Keratinocyte (primary cell): ENCODE results near the gene IFRD2.

Experiments
- EZH2 ChIP-seq: IDR thresholded peaks from one replicate; pipeline ENCODE4 v1.6.1; 2012; ENCODE audit warnings: inconsistent platforms, mild to moderate bottlenecking, low read length, moderate library complexity
- TF ChIP-seq, protein P1 (sequence below), 3 experiments: IDR thresholded peaks in 1 of 3; conservative IDR thresholded peaks in 1 of 3; optimal IDR thresholded peaks in 1 of 3; 2 replicates in 2 of 3; 3 replicates in 1 of 3; pipeline versions ENCODE3 to v1.5.1; 2011; ENCODE audit warnings: low read length in 3 of 3, mild to moderate bottlenecking in 3 of 3, moderate library complexity in 2 of 3, control low read depth in 1 of 3, inconsistent platforms in 1 of 3; ENCODE audit not compliant: insufficient read depth in 2 of 3; ENCODE audit errors: extremely low read depth in 1 of 3

GRCh38 chr3:50245251-50245745 lies 46.9 kb downstream of the IFRD2 start:
- TF ChIP-seq, protein P1, sequence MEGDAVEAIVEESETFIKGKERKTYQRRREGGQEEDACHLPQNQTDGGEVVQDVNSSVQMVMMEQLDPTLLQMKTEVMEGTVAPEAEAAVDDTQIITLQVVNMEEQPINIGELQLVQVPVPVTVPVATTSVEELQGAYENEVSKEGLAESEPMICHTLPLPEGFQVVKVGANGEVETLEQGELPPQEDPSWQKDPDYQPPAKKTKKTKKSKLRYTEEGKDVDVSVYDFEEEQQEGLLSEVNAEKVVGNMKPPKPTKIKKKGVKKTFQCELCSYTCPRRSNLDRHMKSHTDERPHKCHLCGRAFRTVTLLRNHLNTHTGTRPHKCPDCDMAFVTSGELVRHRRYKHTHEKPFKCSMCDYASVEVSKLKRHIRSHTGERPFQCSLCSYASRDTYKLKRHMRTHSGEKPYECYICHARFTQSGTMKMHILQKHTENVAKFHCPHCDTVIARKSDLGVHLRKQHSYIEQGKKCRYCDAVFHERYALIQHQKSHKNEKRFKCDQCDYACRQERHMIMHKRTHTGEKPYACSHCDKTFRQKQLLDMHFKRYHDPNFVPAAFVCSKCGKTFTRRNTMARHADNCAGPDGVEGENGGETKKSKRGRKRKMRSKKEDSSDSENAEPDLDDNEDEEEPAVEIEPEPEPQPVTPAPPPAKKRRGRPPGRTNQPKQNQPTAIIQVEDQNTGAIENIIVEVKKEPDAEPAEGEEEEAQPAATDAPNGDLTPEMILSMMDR (optimal IDR thresholded peaks at IDR 0.05 in 1 of 3, IDR thresholded peaks at IDR 0.05 in 1 of 3, conservative IDR thresholded peaks at IDR 0.05 in 1 of 3; ENCODE audit: extremely low read depth in 1 of 3, insufficient read depth in 2 of 3, low read length in 3 of 3): no peak
- TF ChIP-seq EZH2: no peak
